Endodermal cell (in vitro differentiated cells): ENCODE data around the gene OR52A1. TPM values are rescaled to one million over a fixed set of nuclear protein-coding genes. Genes with fewer than 3 reads are reported as not detected.
"Not testable (repeated sequence)": the region's sequence is repeated elsewhere in the genome, so short reads cannot be mapped to it uniquely, and the experiment has no call there.

Experiments used
- DNase-seq: peaks from one replicate; pipeline ENCODE4 v3.0.0-alpha.2; 2017
- H3K27ac ChIP-seq: 2 replicates; pipeline ENCODE4 v1.5.1; 2013; ENCODE audit warnings: mild to moderate bottlenecking, low read depth, low read length, moderate library complexity
- H3K27me3 ChIP-seq: 2 replicates; pipeline ENCODE4 v1.6.1; 2013; ENCODE audit warnings: mild to moderate bottlenecking, low read length, moderate library complexity; ENCODE audit not compliant: insufficient read depth, control insufficient read depth, poor library complexity, severe bottlenecking
- H3K36me3 ChIP-seq: 2 replicates; pipeline ENCODE4 v1.7.0; 2013; ENCODE audit warnings: mild to moderate bottlenecking, low read length, moderate library complexity; ENCODE audit not compliant: control insufficient read depth, insufficient read depth
- H3K4me1 ChIP-seq: one replicate; pipeline ENCODE4 v1.7.0; 2013; ENCODE audit warnings: low read length; ENCODE audit not compliant: control insufficient read depth, insufficient read depth
- H3K4me3 ChIP-seq: 2 replicates; pipeline ENCODE4 v1.5.1; 2013; ENCODE audit warnings: mild to moderate bottlenecking, low read length, moderate library complexity
- H3K9ac ChIP-seq: 2 replicates; pipeline ENCODE4 v1.6.1; 2013; ENCODE audit warnings: mild to moderate bottlenecking, low read length, moderate library complexity; ENCODE audit not compliant: poor library complexity, severe bottlenecking; ENCODE audit errors: extremely low read depth
- H3K9me3 ChIP-seq: 2 replicates; pipeline ENCODE4 v1.6.1; 2013; ENCODE audit warnings: mild to moderate bottlenecking, low read length, moderate library complexity; ENCODE audit not compliant: control insufficient read depth
- H3K27ac Mint-ChIP-seq: 2 replicates; pipeline ENCODE4 v1.8.0; 2020; ENCODE audit warnings: mixed read lengths
- H3K27me3 Mint-ChIP-seq: 2 replicates; pipeline ENCODE4 v1.8.0; 2021; ENCODE audit warnings: mild to moderate bottlenecking, mixed read lengths; ENCODE audit not compliant: insufficient read depth
- H3K36me3 Mint-ChIP-seq: 2 replicates; pipeline ENCODE4 v1.8.0; 2020; ENCODE audit warnings: low read depth, mixed read lengths
- H3K4me1 Mint-ChIP-seq: 2 replicates; pipeline ENCODE4 v1.8.0; 2020; ENCODE audit warnings: mixed read lengths
- H3K4me3 Mint-ChIP-seq: 2 replicates; pipeline ENCODE4 v1.8.0; 2020; ENCODE audit warnings: mild to moderate bottlenecking, moderate library complexity, mixed read lengths
- H3K9me3 Mint-ChIP-seq: 2 replicates; pipeline ENCODE4 v1.8.0; 2020; ENCODE audit warnings: mild to moderate bottlenecking, mixed read lengths
- WGBS, 2 experiments: methylation state at CpG; one replicate each; pipeline versions ENCODE4 v1.1.5 to v1.1.7; 2013; ENCODE audit warnings: missing lambda C conversion rate in 2 of 2, mixed read lengths in 1 of 2; ENCODE audit not compliant: insufficient coverage in 1 of 2, insufficient read length in 1 of 2; 5-methylcytosine and 5-hydroxymethylcytosine counted together
- total RNA-seq, 2 donors: library from RNA; stranded (reverse); fragmentation: NEBNext Ultra II Directional in 1 of 2; extraction: Animal tissue kit (Norgen Biotek cat#: 25700) in 1 of 2; gene quantifications; 2 replicates in 1 of 2; 3 replicates in 1 of 2; pipeline ENCODE4 v1.2.1, GENCODE V29; 2021
- TF ChIP-seq, protein P1 (sequence below): fragments of 200-600 bp; sonication (generic); conservative IDR thresholded peaks from 2 replicates; pipeline ENCODE4 v1.5.0; 2021; ENCODE audit warnings: antibody characterized with exemption, mild to moderate bottlenecking

The OR52A1 gene
- total RNA-seq, 2 donors from 2014 or later: 2.5 to 14.3 TPM

DNA sequence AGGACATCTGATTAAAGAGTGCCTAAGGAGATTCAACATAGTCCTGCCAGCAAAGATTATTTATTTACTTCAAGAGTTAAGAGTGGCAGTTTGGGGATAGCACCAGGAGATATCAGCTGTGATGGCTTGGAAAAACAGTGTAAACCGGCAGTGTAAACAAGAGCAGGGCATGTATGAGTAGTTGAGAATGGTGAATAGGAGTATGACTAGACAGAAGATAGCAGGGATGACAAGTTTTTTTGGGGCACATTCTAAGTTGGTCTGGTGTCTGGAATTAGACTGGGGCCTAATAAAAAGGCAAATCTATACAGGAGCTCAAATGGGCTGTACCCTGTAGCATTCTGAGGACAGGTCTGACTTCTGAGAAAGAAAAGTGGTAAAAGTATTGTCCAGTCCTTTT lies 6.5 kb upstream of the OR52A1 start:
- Mint-ChIP-seq H3K36me3 (peaks cover 64% of the 10 kb centered on the region), H3K9me3 (peaks cover 43% of the 10 kb centered on the region), H3K4me1 (peaks cover 42% of the 10 kb centered on the region), H3K27ac (peak overlapping the region; percentile 17)
- H3K9me3 ChIP-seq, H3K27me3 Mint-ChIP-seq, DNase-seq, H3K27ac ChIP-seq, H3K9ac ChIP-seq, H3K4me3 Mint-ChIP-seq, H3K27me3 ChIP-seq, H3K4me1 ChIP-seq, H3K4me3 ChIP-seq, H3K36me3 ChIP-seq: not testable (repeated sequence)
- WGBS, 2 experiments: no CpG with 5 or more reads among the region's 1 CpG

GRCh38 chr11:5160217-5160616 lies 5.7 kb upstream of the OR52A1 start:
- Mint-ChIP-seq H3K36me3 (peaks cover 64% of the 10 kb centered on the region), H3K9me3 (peaks cover 43% of the 10 kb centered on the region), H3K4me1 (peaks cover 35% of the 10 kb centered on the region)
- DNase-seq, H3K4me1 ChIP-seq, H3K36me3 ChIP-seq, H3K27me3 ChIP-seq, H3K27ac Mint-ChIP-seq, H3K4me3 ChIP-seq, H3K27ac ChIP-seq, H3K9me3 ChIP-seq, H3K4me3 Mint-ChIP-seq, H3K9ac ChIP-seq, H3K27me3 Mint-ChIP-seq: not testable (repeated sequence)
- 72% methylated on average over 3 of the region's 4 CpGs; no CpG with 5 or more reads in 1 of the 2 experiments for WGBS, 2 experiments

GRCh38 chr11:5159806-5160205 lies 5.2 kb upstream of the OR52A1 start:
- Histone ChIP-seq H3K36me3 (no peaks in the 10 kb centered on the region), H3K9me3 (peaks cover 9% of the 10 kb centered on the region), H3K9ac (no peak overlapping the region), H3K4me1 (no peaks in the 10 kb centered on the region), H3K4me3 (no peak overlapping the region), H3K27ac (no peak overlapping the region), H3K27me3 (no peaks in the 10 kb centered on the region)
- Mint-ChIP-seq H3K27ac (no peak overlapping the region), H3K36me3 (peaks cover 64% of the 10 kb centered on the region), H3K4me1 (peaks cover 32% of the 10 kb centered on the region), H3K9me3 (peaks cover 43% of the 10 kb centered on the region), H3K4me3 (no peak overlapping the region), H3K27me3 (peaks cover 1% of the 10 kb centered on the region)
- TF ChIP-seq, protein P1, sequence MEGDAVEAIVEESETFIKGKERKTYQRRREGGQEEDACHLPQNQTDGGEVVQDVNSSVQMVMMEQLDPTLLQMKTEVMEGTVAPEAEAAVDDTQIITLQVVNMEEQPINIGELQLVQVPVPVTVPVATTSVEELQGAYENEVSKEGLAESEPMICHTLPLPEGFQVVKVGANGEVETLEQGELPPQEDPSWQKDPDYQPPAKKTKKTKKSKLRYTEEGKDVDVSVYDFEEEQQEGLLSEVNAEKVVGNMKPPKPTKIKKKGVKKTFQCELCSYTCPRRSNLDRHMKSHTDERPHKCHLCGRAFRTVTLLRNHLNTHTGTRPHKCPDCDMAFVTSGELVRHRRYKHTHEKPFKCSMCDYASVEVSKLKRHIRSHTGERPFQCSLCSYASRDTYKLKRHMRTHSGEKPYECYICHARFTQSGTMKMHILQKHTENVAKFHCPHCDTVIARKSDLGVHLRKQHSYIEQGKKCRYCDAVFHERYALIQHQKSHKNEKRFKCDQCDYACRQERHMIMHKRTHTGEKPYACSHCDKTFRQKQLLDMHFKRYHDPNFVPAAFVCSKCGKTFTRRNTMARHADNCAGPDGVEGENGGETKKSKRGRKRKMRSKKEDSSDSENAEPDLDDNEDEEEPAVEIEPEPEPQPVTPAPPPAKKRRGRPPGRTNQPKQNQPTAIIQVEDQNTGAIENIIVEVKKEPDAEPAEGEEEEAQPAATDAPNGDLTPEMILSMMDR: no peak
- DNase-seq: no peak

GRCh38 chr11:5153574-5154431 lies 754 bp downstream of the OR52A1 start:
- TF ChIP-seq, protein P1: no peak
- H3K9me3 ChIP-seq: no peaks in the 10 kb centered on the region
- Mint-ChIP-seq H3K36me3 (peaks cover 15% of the 10 kb centered on the region), H3K27ac (no peak overlapping the region), H3K4me1 (peaks cover 10% of the 10 kb centered on the region), H3K27me3 (no peaks in the 10 kb centered on the region), H3K9me3 (peaks cover 15% of the 10 kb centered on the region), H3K4me3 (no peak overlapping the region)
- H3K36me3 ChIP-seq: no peaks in the 10 kb centered on the region
- 80 to 99% methylated on average over 1 to 3 of the region's 3 CpGs for WGBS, 2 experiments
- no peak overlapping the region for H3K9ac ChIP-seq
- no peak overlapping the region for H3K4me3 ChIP-seq
- DNase-seq: no peak
- H3K4me1 ChIP-seq: peaks cover 7% of the 10 kb centered on the region
- no peaks in the 10 kb centered on the region for H3K27me3 ChIP-seq
- H3K27ac ChIP-seq: no peak overlapping the region
